H1 (cell line): ENCODE results near the gene HRCT1. TPM values are rescaled to one million over a fixed set of nuclear protein-coding genes. Genes with fewer than 3 reads are reported as not detected.

Source experiments
- BACH1 ChIP-seq: IDR thresholded peaks from 2 replicates; pipeline ENCODE4 v1.6.1; 2012; ENCODE audit warnings: low read length, improper control_type of control experiment
- MAFK ChIP-seq: IDR thresholded peaks from 2 replicates; pipeline ENCODE4 v1.6.1; 2012; ENCODE audit warnings: low read depth, mild to moderate bottlenecking, improper control_type of control experiment, low read length
- NANOG ChIP-seq: IDR thresholded peaks from 2 replicates; pipeline ENCODE4 v1.6.1; 2011; ENCODE audit warnings: low read length, low read depth, mild to moderate bottlenecking, inconsistent platforms; ENCODE audit not compliant: insufficient read depth, poor library complexity, severe bottlenecking
- PHF8 ChIP-seq: fragments of 200-600 bp; sonication (generic); conservative IDR thresholded peaks from 2 replicates; pipeline ENCODE4 v1.7.1; 2012; ENCODE audit warnings: low read depth, mild to moderate bottlenecking, inconsistent platforms, low read length, moderate library complexity
- POU5F1 ChIP-seq: IDR thresholded peaks from 2 replicates; pipeline ENCODE4 v1.6.1; 2011; ENCODE audit warnings: low read depth, mild to moderate bottlenecking, low read length, moderate library complexity
- SP2 ChIP-seq: IDR thresholded peaks from 2 replicates; pipeline ENCODE4 v1.6.1; 2012; ENCODE audit warnings: mild to moderate bottlenecking, low read length, inconsistent platforms
- polyA plus RNA-seq, 7 experiments: library from polyadenylated mRNA; depleted of rRNA in 3 of 7; stranded (reverse) in 5 of 7; unstranded in 2 of 7; fragments of >200 nt in 5 of 7; fragments of 200-250 nt in 2 of 7; gene quantifications; 1 replicate in 5 of 7; 2 replicates in 1 of 7; 4 replicates in 1 of 7; pipeline versions ENCODE4 v1.2.1 to v1.2.3, GENCODE V29; 2011 to 2013; ENCODE audit warnings: missing spikeins in 2 of 7, mixed read lengths in 2 of 7
- total RNA-seq: library from RNA; stranded (reverse); fragmentation: NEBNext Ultra II Directional; extraction: Animal tissue kit (Norgen Biotek cat#: 25700); gene quantifications from 2 replicates; pipeline ENCODE4 v1.2.1, GENCODE V29; 2021
- TF ChIP-seq, protein P1 (sequence below): fragments of 300-600 bp; sonication (generic); IDR thresholded peaks from 2 replicates; pipeline ENCODE4 v1.7.1; 2012; ENCODE audit warnings: low read length, moderate library complexity, mild to moderate bottlenecking, inconsistent platforms; ENCODE audit not compliant: insufficient replicate concordance
- TF ChIP-seq, protein P2 (sequence below): IDR thresholded peaks from 2 replicates; pipeline ENCODE4 v1.6.1; 2011; ENCODE audit warnings: low read depth, mild to moderate bottlenecking, low read length; ENCODE audit not compliant: insufficient read depth

Gene HRCT1
- total and polyA plus RNA-seq, 2 of the 8 experiments (the other 6 are each of a cell fraction or from before 2014, with no cell fraction given): not detected

DNA sequence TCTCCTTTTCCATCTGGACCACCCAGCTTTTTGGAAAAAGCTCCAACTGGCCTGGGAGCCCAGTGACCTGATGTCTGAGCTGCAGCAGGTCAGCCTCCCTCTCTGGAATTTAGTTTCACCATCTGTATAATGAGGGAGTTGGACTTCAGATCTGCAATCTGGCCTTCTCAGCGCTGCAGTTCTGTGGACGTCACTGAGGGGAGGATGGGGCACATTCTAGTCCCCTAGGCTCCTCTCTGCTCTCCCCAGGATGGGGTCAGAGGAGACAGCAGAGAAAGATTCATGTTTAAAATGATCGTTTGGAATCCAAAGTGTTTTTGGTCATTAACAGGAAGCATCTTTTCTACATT is 46.0 kb upstream of the HRCT1 start (continued):
- TF ChIP-seq, protein P1, sequence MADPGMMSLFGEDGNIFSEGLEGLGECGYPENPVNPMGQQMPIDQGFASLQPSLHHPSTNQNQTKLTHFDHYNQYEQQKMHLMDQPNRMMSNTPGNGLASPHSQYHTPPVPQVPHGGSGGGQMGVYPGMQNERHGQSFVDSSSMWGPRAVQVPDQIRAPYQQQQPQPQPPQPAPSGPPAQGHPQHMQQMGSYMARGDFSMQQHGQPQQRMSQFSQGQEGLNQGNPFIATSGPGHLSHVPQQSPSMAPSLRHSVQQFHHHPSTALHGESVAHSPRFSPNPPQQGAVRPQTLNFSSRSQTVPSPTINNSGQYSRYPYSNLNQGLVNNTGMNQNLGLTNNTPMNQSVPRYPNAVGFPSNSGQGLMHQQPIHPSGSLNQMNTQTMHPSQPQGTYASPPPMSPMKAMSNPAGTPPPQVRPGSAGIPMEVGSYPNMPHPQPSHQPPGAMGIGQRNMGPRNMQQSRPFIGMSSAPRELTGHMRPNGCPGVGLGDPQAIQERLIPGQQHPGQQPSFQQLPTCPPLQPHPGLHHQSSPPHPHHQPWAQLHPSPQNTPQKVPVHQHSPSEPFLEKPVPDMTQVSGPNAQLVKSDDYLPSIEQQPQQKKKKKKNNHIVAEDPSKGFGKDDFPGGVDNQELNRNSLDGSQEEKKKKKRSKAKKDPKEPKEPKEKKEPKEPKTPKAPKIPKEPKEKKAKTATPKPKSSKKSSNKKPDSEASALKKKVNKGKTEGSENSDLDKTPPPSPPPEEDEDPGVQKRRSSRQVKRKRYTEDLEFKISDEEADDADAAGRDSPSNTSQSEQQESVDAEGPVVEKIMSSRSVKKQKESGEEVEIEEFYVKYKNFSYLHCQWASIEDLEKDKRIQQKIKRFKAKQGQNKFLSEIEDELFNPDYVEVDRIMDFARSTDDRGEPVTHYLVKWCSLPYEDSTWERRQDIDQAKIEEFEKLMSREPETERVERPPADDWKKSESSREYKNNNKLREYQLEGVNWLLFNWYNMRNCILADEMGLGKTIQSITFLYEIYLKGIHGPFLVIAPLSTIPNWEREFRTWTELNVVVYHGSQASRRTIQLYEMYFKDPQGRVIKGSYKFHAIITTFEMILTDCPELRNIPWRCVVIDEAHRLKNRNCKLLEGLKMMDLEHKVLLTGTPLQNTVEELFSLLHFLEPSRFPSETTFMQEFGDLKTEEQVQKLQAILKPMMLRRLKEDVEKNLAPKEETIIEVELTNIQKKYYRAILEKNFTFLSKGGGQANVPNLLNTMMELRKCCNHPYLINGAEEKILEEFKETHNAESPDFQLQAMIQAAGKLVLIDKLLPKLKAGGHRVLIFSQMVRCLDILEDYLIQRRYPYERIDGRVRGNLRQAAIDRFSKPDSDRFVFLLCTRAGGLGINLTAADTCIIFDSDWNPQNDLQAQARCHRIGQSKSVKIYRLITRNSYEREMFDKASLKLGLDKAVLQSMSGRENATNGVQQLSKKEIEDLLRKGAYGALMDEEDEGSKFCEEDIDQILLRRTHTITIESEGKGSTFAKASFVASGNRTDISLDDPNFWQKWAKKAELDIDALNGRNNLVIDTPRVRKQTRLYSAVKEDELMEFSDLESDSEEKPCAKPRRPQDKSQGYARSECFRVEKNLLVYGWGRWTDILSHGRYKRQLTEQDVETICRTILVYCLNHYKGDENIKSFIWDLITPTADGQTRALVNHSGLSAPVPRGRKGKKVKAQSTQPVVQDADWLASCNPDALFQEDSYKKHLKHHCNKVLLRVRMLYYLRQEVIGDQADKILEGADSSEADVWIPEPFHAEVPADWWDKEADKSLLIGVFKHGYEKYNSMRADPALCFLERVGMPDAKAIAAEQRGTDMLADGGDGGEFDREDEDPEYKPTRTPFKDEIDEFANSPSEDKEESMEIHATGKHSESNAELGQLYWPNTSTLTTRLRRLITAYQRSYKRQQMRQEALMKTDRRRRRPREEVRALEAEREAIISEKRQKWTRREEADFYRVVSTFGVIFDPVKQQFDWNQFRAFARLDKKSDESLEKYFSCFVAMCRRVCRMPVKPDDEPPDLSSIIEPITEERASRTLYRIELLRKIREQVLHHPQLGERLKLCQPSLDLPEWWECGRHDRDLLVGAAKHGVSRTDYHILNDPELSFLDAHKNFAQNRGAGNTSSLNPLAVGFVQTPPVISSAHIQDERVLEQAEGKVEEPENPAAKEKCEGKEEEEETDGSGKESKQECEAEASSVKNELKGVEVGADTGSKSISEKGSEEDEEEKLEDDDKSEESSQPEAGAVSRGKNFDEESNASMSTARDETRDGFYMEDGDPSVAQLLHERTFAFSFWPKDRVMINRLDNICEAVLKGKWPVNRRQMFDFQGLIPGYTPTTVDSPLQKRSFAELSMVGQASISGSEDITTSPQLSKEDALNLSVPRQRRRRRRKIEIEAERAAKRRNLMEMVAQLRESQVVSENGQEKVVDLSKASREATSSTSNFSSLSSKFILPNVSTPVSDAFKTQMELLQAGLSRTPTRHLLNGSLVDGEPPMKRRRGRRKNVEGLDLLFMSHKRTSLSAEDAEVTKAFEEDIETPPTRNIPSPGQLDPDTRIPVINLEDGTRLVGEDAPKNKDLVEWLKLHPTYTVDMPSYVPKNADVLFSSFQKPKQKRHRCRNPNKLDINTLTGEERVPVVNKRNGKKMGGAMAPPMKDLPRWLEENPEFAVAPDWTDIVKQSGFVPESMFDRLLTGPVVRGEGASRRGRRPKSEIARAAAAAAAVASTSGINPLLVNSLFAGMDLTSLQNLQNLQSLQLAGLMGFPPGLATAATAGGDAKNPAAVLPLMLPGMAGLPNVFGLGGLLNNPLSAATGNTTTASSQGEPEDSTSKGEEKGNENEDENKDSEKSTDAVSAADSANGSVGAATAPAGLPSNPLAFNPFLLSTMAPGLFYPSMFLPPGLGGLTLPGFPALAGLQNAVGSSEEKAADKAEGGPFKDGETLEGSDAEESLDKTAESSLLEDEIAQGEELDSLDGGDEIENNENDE: no peak
- TF ChIP-seq, protein P2, sequence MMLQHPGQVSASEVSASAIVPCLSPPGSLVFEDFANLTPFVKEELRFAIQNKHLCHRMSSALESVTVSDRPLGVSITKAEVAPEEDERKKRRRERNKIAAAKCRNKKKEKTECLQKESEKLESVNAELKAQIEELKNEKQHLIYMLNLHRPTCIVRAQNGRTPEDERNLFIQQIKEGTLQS: no peak
- TF ChIP-seq POU5F1 (no peak), NANOG (no peak), MAFK (no peak), BACH1 (no peak), SP2 (no peak), PHF8 (no peak)
